Fibroblast of lung (primary cell): Measurements from ENCODE around the gene SSBP3. TPM values are rescaled to one million over a fixed set of nuclear protein-coding genes. Genes with fewer than 3 reads are reported as not detected.
A peak's percentile ranks its signal among the peaks of the same experiment; 100 is the strongest.

Source experiments
- DNase-seq, 2 donors: peaks; one replicate each; pipeline versions ENCODE4 v3.0.0 to v3.0.0-alpha.2; 2010; ENCODE audit warnings: low read depth in 2 of 2
- H2AFZ ChIP-seq: 2 replicates; pipeline ENCODE4 v1.5.1; 2012; ENCODE audit warnings: low read length, control low read depth, inconsistent platforms
- H3K27ac ChIP-seq: 2 replicates; pipeline ENCODE4 v1.5.1; 2011; ENCODE audit warnings: low read length, control low read depth; ENCODE audit not compliant: insufficient read depth
- H3K27me3 ChIP-seq: 2 replicates; pipeline ENCODE4 v1.5.1; 2011; ENCODE audit warnings: mild to moderate bottlenecking, low read length; ENCODE audit not compliant: control insufficient read depth, insufficient read depth
- H3K36me3 ChIP-seq: 2 replicates; pipeline ENCODE4 v1.5.1; 2011; ENCODE audit warnings: low read length; ENCODE audit not compliant: control insufficient read depth, insufficient read depth
- H3K4me1 ChIP-seq: 2 replicates; pipeline ENCODE4 v1.5.1; 2011; ENCODE audit warnings: low read length; ENCODE audit not compliant: control insufficient read depth, insufficient read depth; ENCODE audit errors: extremely low read depth
- H3K4me2 ChIP-seq: 2 replicates; pipeline ENCODE4 v1.5.1; 2011; ENCODE audit warnings: low read length, control low read depth; ENCODE audit not compliant: insufficient read depth; ENCODE audit errors: extremely low read depth
- H3K4me3 ChIP-seq, 4 experiments: fragments of 200-600 bp in 1 of 4; sonication (generic) in 1 of 4; replicated peaks in 1 of 4; 2 replicates each; pipeline ENCODE4 v1.5.1; 2011 to 2016; ENCODE audit warnings: low read length in 4 of 4, low read depth in 3 of 4, mild to moderate bottlenecking in 3 of 4, control low read depth in 2 of 4, inconsistent platforms in 1 of 4, mixed read lengths in 1 of 4; ENCODE audit not compliant: insufficient read depth in 1 of 4; ENCODE audit errors: control extremely low read depth in 1 of 4
- H3K79me2 ChIP-seq: 2 replicates; pipeline ENCODE4 v1.5.1; 2012; ENCODE audit warnings: mild to moderate bottlenecking, low read length, inconsistent platforms; ENCODE audit not compliant: control insufficient read depth, insufficient read depth
- H3K9ac ChIP-seq: 2 replicates; pipeline ENCODE4 v1.5.1; 2011; ENCODE audit warnings: mild to moderate bottlenecking, low read length, control low read depth; ENCODE audit not compliant: insufficient read depth
- H3K9me3 ChIP-seq: 2 replicates; pipeline ENCODE4 v1.5.1; 2012; ENCODE audit warnings: low read depth, low read length; ENCODE audit not compliant: control insufficient read depth, insufficient read depth
- H4K20me1 ChIP-seq: 2 replicates; pipeline ENCODE4 v1.5.1; 2011; ENCODE audit warnings: low read length; ENCODE audit not compliant: control insufficient read depth, insufficient read depth; ENCODE audit errors: extremely low read depth
- EZH2 ChIP-seq: IDR thresholded peaks from 2 replicates; pipeline ENCODE4 v1.5.1; 2012; ENCODE audit warnings: low read length, control low read depth, mild to moderate bottlenecking; ENCODE audit errors: missing control alignments
- polyA plus RNA-seq, 2 donors: library from polyadenylated mRNA; depleted of rRNA in 1 of 2; stranded (reverse) in 1 of 2; unstranded in 1 of 2; fragments of >200 nt; gene quantifications; 2 replicates each; pipeline ENCODE4 v1.2.1, GENCODE V29; 2011 to 2012; ENCODE audit warnings: missing spikeins in 1 of 2
- total RNA-seq: library from RNA; depleted of rRNA; stranded (reverse); fragments of >200 nt; gene quantifications from 2 replicates; pipeline ENCODE4 v1.2.1, GENCODE V29; 2014
- TF ChIP-seq, protein P1 (sequence below), 2 donors: IDR thresholded peaks in 1 of 2; conservative IDR thresholded peaks in 1 of 2; 1 replicate in 1 of 2; 2 replicates in 1 of 2; pipeline ENCODE4 v1.5.1; 2011 to 2012; ENCODE audit warnings: low read length in 2 of 2, control low read depth in 1 of 2, inconsistent platforms in 1 of 2, low read depth in 1 of 2, mild to moderate bottlenecking in 1 of 2

SSBP3 gene
- total and polyA plus RNA-seq, 2 donors (not counting 1 experiment from before 2014, with no cell fraction given) = 9.4 to 26.4 TPM

DNA sequence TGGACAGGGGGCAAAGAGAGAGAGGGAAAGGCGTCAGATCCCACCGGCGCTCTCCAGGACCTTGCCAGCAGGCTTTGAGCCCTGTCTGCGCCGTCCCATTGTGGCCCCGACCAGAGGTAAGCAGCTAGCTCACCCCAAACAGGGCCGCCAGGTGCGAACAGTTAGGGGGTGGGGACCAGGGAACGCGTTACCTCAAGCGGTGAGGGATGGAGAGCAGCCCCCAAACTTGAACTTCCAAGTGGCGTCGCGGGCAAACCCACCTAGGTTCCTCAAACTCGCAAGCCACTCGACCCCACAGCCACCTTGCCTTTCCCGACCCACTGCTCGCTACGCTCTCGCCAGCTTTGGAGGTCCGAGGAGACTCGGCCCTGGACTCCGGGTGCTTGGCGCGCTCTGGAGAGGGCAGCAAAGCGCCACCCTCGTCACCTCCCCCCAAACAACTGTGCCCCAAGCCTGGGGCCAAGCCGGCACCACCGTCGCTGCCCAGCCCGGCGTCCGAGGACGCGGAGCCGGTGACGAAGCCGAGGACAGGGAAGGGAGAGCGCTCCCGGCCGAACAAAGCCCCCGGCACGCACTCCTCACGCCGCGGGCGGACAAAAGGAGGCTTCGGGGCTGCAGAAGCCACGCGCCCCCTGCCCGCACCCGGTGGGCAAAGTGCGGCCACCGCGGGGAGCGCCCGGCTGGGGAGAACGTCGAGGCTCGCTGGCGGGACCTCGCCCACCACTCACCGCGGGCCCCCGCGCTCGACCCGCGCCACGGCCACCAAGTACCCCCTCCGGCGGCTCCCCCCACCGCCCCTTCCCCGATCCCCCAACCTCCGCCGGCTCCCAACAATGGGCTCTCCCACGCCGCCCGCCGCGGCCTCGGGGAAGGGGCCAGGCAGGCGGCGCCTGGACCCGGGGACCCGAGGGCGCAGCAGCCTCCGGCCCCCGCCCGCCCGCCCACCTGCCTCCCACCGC lies 976 bp downstream of the SSBP3 start:
- H3K4me3 ChIP-seq = peak overlapping the region; percentile 45 to 76 (median 70)
- peak in 1 of 2 donors; percentile 15 for DNase-seq
- H3K27ac ChIP-seq = peak overlapping the region; percentile 69
- H2AFZ ChIP-seq = peak overlapping the region; percentile 14
- peaks cover 16% of the 10 kb centered on the region for H3K79me2 ChIP-seq
- no peaks in the 10 kb centered on the region for H4K20me1 ChIP-seq
- peak overlapping the region; percentile 72 for H3K9ac ChIP-seq
- TF ChIP-seq, protein P1, sequence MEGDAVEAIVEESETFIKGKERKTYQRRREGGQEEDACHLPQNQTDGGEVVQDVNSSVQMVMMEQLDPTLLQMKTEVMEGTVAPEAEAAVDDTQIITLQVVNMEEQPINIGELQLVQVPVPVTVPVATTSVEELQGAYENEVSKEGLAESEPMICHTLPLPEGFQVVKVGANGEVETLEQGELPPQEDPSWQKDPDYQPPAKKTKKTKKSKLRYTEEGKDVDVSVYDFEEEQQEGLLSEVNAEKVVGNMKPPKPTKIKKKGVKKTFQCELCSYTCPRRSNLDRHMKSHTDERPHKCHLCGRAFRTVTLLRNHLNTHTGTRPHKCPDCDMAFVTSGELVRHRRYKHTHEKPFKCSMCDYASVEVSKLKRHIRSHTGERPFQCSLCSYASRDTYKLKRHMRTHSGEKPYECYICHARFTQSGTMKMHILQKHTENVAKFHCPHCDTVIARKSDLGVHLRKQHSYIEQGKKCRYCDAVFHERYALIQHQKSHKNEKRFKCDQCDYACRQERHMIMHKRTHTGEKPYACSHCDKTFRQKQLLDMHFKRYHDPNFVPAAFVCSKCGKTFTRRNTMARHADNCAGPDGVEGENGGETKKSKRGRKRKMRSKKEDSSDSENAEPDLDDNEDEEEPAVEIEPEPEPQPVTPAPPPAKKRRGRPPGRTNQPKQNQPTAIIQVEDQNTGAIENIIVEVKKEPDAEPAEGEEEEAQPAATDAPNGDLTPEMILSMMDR (conservative IDR thresholded peaks at IDR 0.05 in 1 of 2, IDR thresholded peaks at IDR 0.05 in 1 of 2; ENCODE audit: low read depth in 1 of 2, low read length in 2 of 2) = no peak
- no peak for TF ChIP-seq EZH2
- H3K4me2 ChIP-seq = peak overlapping the region; percentile 83
- no peaks in the 10 kb centered on the region for H3K9me3 ChIP-seq
- peaks cover 11% of the 10 kb centered on the region for H3K4me1 ChIP-seq
- no peaks in the 10 kb centered on the region for H3K27me3 ChIP-seq
- peaks cover 6% of the 10 kb centered on the region for H3K36me3 ChIP-seq

DNA sequence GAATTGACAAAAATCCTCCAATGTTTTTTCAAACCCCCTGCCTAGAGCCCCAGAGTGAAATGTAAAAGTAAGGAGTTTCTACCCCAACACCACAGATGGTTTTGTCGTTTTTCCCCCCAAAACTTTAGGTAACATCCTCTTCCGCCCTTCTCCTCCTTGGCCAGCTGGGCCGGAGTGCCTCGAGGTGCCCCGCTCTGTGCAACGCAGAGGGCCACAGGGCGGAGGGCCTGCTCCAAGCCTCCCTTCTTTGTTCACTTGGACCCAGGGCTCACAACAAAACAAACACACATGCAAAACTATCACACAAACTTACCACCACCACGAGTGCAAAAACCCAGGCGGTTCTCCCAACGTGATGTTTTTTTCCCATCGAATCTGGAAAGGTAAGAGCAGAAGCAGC lies 1.9 kb downstream of the SSBP3 start:
- TF ChIP-seq, protein P1 (conservative IDR thresholded peaks at IDR 0.05 in 1 of 2, IDR thresholded peaks at IDR 0.05 in 1 of 2; ENCODE audit: low read depth in 1 of 2, low read length in 2 of 2) = no peak
- TF ChIP-seq EZH2 = no peak
- H3K4me2 ChIP-seq = peak overlapping the region; percentile 74
- H3K9me3 ChIP-seq = no peaks in the 10 kb centered on the region
- no peak overlapping the region for H2AFZ ChIP-seq
- H3K27me3 ChIP-seq = no peaks in the 10 kb centered on the region
- H3K36me3 ChIP-seq = peaks cover 6% of the 10 kb centered on the region
- H3K27ac ChIP-seq = no peak overlapping the region
- H4K20me1 ChIP-seq = no peaks in the 10 kb centered on the region
- no peak for DNase-seq
- peaks cover 10% of the 10 kb centered on the region for H3K4me1 ChIP-seq
- H3K79me2 ChIP-seq = peaks cover 16% of the 10 kb centered on the region
- peak overlapping the region; percentile 45 to 76 (median 70) for H3K4me3 ChIP-seq
- H3K9ac ChIP-seq = no peak overlapping the region

DNA sequence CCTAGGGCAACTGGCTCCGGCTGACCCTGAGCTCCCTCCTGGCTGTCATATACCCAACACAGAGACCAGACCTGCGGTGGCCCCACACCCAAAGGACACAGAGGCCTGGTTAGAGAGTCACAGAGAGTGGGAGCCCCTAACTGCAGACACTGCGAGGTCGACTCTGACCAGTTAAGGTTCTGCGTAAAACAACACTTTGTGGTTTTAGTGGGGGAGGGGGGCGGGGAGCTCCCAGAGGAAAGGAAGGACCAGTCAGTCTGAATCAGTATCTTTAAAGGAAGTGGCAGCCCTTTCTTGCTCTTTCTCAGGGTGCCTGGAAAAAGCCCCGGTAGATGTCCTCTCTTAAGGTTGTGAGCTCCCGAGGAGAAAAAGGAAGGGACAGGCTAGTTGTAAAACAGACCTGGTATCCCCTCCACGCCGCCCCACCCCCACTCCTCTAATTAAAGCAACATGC lies 2.4 kb downstream of the SSBP3 start:
- peaks cover 16% of the 10 kb centered on the region for H3K79me2 ChIP-seq
- H3K27me3 ChIP-seq = no peaks in the 10 kb centered on the region
- H3K4me3 ChIP-seq = peak overlapping the region; percentile 12 to 76 (median 58)
- TF ChIP-seq, protein P1 (conservative IDR thresholded peaks at IDR 0.05 in 1 of 2, IDR thresholded peaks at IDR 0.05 in 1 of 2; ENCODE audit: low read depth in 1 of 2, low read length in 2 of 2) = no peak
- no peak for TF ChIP-seq EZH2
- peaks cover 6% of the 10 kb centered on the region for H3K36me3 ChIP-seq
- no peak overlapping the region for H2AFZ ChIP-seq
- DNase-seq = peak; percentile 60 to 78
- H3K9me3 ChIP-seq = no peaks in the 10 kb centered on the region
- no peak overlapping the region for H3K9ac ChIP-seq
- peaks cover 8% of the 10 kb centered on the region for H3K4me1 ChIP-seq
- H4K20me1 ChIP-seq = no peaks in the 10 kb centered on the region
- H3K4me2 ChIP-seq = peak overlapping the region; percentile 81
- no peak overlapping the region for H3K27ac ChIP-seq
